ENCODE data around the gene TEPSIN. TPM values are rescaled to one million over a fixed set of nuclear protein-coding genes. Genes with fewer than 3 reads are reported as not detected.

Gene TEPSIN
- total RNA-seq, 3 donors from 2014 or later, result 37.4 to 60.2 (median 50.0) TPM

DNA sequence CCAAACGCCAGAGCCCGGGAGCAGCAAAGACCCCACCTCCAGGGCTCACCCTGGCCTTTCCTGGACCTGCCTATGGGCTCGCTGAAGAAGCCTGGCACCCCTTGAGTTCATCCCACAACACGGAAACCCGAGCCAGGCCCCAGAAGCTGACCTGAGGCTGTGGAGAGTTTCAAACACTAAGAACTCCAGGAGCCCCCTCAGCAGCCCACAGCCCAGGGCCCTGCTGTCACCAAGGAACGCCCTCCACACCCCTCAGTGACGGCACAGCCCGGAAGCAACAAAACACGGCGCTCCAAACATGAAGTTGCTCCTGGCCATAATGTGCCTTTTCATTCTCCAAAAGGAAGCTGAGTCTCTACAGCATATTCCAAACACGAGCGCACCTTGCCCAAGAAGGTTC lies 47.0 kb upstream of the TEPSIN start:
- intact Hi-C loops (cut with DNase I, micrococcal nuclease), result no loop called here
- no peak overlapping the region for H3K4me3 ChIP-seq
- no peak for ATAC-seq
- DNase-seq, result no peak
- H3K4me1 ChIP-seq (ENCODE audit: low read depth), result no peaks in the 10 kb centered on the region
- H3K36me3 ChIP-seq (ENCODE audit: low read depth), result no peaks in the 10 kb centered on the region
- no peak for TF ChIP-seq CTCF (IDR thresholded peaks at IDR 0.05)
- no peaks in the 10 kb centered on the region for H3K9me3 ChIP-seq

DNA sequence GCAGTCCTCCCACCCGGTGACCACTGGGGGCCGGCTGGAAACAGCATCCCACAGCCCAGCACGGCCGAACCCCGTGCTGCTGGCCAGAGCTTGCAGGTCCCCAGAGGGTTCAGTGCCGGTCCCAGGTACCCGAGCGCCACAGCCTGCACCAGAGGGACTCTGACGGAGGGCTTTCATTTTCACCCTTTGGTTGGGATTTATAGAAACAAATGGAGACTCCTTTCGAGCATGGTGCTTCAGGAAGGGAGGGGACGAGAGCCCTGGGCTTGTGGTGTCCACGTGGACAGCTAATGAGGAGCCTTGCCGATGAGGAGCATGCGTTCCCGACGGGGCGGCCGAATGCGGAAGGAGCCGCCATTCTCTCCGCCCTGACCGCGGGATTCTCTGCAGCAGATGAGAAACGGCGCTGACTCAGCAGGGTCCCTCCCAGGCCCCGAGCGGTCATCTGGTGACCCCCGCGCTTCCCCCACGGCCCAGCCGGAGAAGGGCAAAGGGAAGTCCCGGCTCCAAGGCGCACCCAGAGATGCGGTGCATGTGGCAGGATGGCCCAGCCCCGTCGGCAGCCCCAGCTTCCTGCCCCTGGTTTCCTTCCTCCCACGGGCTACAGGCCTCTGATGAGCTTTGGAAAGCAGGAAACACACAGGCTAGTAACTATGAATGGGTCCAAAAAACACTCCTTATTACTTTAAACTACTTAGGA lies 46.5 kb upstream of the TEPSIN start:
- Histone ChIP-seq H3K4me1 (ENCODE audit: low read depth) (no peaks in the 10 kb centered on the region), H3K4me3 (no peak overlapping the region), H3K36me3 (ENCODE audit: low read depth) (no peaks in the 10 kb centered on the region), H3K9me3 (no peaks in the 10 kb centered on the region)
- ATAC-seq (peak; percentile 73), DNase-seq (peak; percentile 50 to 86 (median 61))
- no peak for TF ChIP-seq CTCF (IDR thresholded peaks at IDR 0.05)
- intact Hi-C loops (cut with DNase I, micrococcal nuclease), result no loop called here

DNA sequence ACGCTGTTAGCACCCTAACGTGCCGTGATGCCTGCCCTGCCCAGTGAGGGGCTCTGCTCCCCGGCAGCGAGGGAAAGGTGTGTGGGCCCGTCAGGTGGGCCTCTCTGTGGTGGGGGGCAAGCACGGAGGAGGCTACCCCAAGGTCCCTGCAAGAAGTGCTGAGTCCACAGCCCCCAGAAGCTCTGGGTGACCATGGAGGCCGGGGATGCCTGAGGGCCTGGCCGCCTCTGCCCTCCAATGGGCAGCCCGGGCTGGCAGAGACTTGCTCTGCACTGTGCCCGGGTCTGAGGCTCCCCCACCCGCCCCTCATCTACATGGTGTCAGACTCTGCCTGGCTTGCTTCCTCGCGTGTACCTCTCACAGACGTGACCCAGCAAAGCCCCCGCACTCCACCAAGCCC lies 44.0 kb upstream of the TEPSIN start:
- no peak for DNase-seq
- no peak for ATAC-seq
- H3K36me3 ChIP-seq (ENCODE audit: low read depth), result peaks cover 5% of the 10 kb centered on the region
- H3K4me1 ChIP-seq (ENCODE audit: low read depth), result no peaks in the 10 kb centered on the region
- H3K4me3 ChIP-seq, result no peak overlapping the region
- no peaks in the 10 kb centered on the region for H3K9me3 ChIP-seq
- intact Hi-C loops (cut with DNase I, micrococcal nuclease), result no loop called here
- no peak for TF ChIP-seq CTCF (IDR thresholded peaks at IDR 0.05)

- ATAC-seq (no peak), DNase-seq (no peak)
- intact Hi-C loops (cut with DNase I, micrococcal nuclease), result no loop called here
- Histone ChIP-seq H3K4me3 (no peak overlapping the region), H3K9me3 (no peaks in the 10 kb centered on the region), H3K4me1 (ENCODE audit: low read depth) (peaks cover 4% of the 10 kb centered on the region), H3K36me3 (ENCODE audit: low read depth) (peaks cover 5% of the 10 kb centered on the region)
- no peak for TF ChIP-seq CTCF (IDR thresholded peaks at IDR 0.05)
Observed at GRCh38 chr17:81282141-81282540, 43.3 kb upstream of the TEPSIN start.

DNA sequence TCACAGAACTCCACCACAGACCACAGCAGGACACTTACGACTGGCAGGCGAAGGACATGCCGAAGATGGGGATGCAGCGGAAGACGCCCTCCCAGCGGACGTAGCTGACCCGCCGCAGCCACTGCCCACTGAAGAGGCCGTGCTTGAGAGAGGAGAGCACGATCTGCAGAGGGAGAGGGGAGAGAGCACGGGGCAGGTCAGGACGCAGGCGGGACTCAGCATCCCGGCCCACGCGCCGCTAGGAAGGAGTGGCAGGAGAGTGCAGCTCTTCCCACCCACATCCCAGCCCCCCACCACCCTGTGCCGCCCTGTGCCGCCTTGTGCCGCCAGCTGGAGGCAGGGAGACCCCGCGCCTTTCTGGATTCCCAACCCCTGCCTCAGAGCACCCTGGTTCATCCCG lies 41.7 kb upstream of the TEPSIN start:
- intact Hi-C loops (cut with DNase I, micrococcal nuclease), result no loop called here
- Histone ChIP-seq H3K4me3 (no peak overlapping the region), H3K4me1 (ENCODE audit: low read depth) (peaks cover 4% of the 10 kb centered on the region), H3K36me3 (ENCODE audit: low read depth) (peaks cover 5% of the 10 kb centered on the region), H3K9me3 (no peaks in the 10 kb centered on the region)
- ATAC-seq (no peak), DNase-seq (no peak)
- no peak for TF ChIP-seq CTCF (IDR thresholded peaks at IDR 0.05)

All from mucosa of descending colon (tissue), 3 donors.